22Rv1 (cell line): ENCODE results near the gene CPNE4.

Experiments used
- H3K27ac ChIP-seq: fragments of 450-650 bp; 2 replicates; pipeline ENCODE4 v1.5.1; 2017
- CTCF ChIP-seq: fragments of 450-650 bp; IDR thresholded peaks from 2 replicates; pipeline ENCODE4 v1.5.1; 2017; ENCODE audit warnings: mild to moderate bottlenecking
- ZFX ChIP-seq: fragments of 450-650 bp; IDR thresholded peaks from 2 replicates; pipeline ENCODE4 v1.6.1; 2017; ENCODE audit warnings: antibody characterized with exemption, borderline replicate concordance

The CPNE4 gene

GRCh38 chr3:131743126-131743525 lies 291.7 kb downstream of the CPNE4 start:
- no peak overlapping the region for H3K27ac ChIP-seq
- no peak for TF ChIP-seq CTCF
- no peak for TF ChIP-seq ZFX

GRCh38 chr3:131739211-131739610 lies 295.6 kb downstream of the CPNE4 start:
- TF ChIP-seq ZFX = no peak
- TF ChIP-seq CTCF = no peak
- no peak overlapping the region for H3K27ac ChIP-seq

- TF ChIP-seq CTCF = no peak
- no peak for TF ChIP-seq ZFX
- no peak overlapping the region for H3K27ac ChIP-seq
Observed at GRCh38 chr3:131738095-131738494, 296.7 kb downstream of the CPNE4 start.

GRCh38 chr3:131735544-131735943 lies 299.3 kb downstream of the CPNE4 start:
- H3K27ac ChIP-seq = no peak overlapping the region
- no peak for TF ChIP-seq ZFX
- no peak for TF ChIP-seq CTCF

GRCh38 chr3:131735116-131735515 lies 299.7 kb downstream of the CPNE4 start:
- no peak for TF ChIP-seq CTCF
- no peak for TF ChIP-seq ZFX
- no peak overlapping the region for H3K27ac ChIP-seq

- TF ChIP-seq ZFX = no peak
- TF ChIP-seq CTCF = no peak
- no peak overlapping the region for H3K27ac ChIP-seq
Observed at GRCh38 chr3:131733086-131733841, 301.6 kb downstream of the CPNE4 start.

GRCh38 chr3:131731709-131732108 lies 303.1 kb downstream of the CPNE4 start:
- H3K27ac ChIP-seq = no peak overlapping the region
- no peak for TF ChIP-seq CTCF
- TF ChIP-seq ZFX = no peak
